Measurements from ENCODE around the gene OR2B2.
"Not testable (repeated sequence)": the region's sequence is repeated elsewhere in the genome, so short reads cannot be mapped to it uniquely, and the experiment has no call there.

The OR2B2 gene

DNA sequence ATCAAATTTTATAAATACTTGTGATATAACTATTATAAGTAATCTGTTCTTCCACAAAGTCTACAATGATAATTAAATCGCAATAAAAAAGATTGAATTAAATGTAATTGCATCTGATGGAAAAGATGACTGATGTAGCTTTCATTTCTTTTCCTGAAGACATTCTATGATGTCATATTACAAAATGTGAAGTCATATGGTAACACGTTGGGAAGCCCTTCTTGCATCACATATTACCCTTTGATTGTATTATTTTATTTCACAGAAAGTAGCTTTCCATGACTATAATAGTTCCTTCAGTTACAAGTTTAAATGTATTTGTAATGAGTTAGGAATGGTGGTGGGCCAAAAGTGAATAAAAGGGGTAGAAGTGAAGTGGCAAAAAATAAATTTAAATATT lies 19.0 kb upstream of the OR2B2 start:
- DNase-seq (ENCODE audit: low spot score): no peak
- in situ Hi-C loops (cut with MboI; ENCODE audit: low pct_unique_long_range_greater_than_20kb, low sequenced_read_pairs, unreplicated experiment): no loop called here
- TF ChIP-seq, protein P1, sequence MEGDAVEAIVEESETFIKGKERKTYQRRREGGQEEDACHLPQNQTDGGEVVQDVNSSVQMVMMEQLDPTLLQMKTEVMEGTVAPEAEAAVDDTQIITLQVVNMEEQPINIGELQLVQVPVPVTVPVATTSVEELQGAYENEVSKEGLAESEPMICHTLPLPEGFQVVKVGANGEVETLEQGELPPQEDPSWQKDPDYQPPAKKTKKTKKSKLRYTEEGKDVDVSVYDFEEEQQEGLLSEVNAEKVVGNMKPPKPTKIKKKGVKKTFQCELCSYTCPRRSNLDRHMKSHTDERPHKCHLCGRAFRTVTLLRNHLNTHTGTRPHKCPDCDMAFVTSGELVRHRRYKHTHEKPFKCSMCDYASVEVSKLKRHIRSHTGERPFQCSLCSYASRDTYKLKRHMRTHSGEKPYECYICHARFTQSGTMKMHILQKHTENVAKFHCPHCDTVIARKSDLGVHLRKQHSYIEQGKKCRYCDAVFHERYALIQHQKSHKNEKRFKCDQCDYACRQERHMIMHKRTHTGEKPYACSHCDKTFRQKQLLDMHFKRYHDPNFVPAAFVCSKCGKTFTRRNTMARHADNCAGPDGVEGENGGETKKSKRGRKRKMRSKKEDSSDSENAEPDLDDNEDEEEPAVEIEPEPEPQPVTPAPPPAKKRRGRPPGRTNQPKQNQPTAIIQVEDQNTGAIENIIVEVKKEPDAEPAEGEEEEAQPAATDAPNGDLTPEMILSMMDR (IDR thresholded peaks at IDR 0.05; ENCODE audit: extremely low read depth, insufficient read depth, missing control alignments): no peak

- DNase-seq (ENCODE audit: low spot score); in situ Hi-C loops (cut with MboI; ENCODE audit: low pct_unique_long_range_greater_than_20kb, low sequenced_read_pairs, unreplicated experiment): not testable (repeated sequence)
Measured at GRCh38 chr6:27929930-27930329, 17.7 kb upstream of the OR2B2 start.

DNA sequence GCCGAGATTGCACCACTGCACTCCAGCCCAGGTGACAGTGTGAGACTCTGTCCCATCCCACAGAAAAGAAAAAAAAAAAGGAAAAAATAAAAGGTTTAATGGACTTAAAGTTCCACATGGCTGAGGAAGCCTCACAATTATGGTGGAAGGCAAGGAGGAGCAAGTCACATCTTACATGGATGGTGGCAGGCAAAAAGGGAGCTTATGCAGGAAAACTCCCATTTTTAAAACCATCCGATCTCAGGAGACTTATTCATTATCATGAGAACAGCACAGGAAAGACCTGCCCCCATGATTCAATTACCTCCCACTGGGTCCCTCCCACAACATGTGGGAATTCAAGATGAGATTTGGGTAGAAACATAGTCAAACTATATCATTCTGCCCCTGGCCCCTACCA lies 15.8 kb upstream of the OR2B2 start:
- DNase-seq (ENCODE audit: low spot score); in situ Hi-C loops (cut with MboI; ENCODE audit: low pct_unique_long_range_greater_than_20kb, low sequenced_read_pairs, unreplicated experiment): not testable (repeated sequence)

DNA sequence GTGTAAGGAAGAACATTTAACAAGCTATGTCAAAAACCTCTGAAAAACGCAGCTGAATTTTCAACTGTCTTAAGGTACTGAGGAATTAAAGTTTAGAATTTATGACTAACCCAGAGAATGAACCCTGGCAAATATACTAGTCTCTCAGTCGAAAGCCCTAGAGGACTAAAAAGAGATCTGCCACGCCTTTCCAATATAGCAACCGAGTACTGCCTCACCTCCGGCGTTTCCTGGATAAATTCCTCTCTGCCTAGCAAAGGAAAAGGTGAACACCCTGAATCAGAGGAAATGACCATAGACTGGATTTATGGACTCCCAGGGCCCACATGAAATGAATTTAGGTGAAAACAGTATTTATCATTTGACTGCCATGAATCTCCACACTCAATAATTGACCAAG lies 12.0 kb upstream of the OR2B2 start:
- TF ChIP-seq, protein P1 (IDR thresholded peaks at IDR 0.05; ENCODE audit: extremely low read depth, insufficient read depth, missing control alignments): no peak
- in situ Hi-C loops (cut with MboI; ENCODE audit: low pct_unique_long_range_greater_than_20kb, low sequenced_read_pairs, unreplicated experiment): no loop called here

DNA sequence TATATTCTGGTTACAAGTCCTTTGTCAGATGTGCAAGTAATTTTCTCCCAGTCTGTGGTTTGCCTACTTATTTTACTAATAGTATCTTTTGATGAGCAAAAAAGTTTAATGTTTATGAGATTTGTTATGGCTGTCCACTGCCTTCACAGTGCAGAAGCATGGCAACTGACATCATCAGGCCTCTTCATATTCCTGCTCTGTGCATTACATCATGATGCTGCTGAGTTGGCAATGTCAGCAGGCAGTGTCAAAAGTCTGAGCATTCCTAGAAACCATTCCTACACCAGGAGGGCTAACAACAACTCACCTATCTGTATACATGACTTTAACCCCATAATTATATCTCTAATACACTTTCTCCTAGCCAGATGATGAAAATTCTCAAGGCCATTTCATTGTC lies 10.8 kb upstream of the OR2B2 start:
- in situ Hi-C loops (cut with MboI; ENCODE audit: low pct_unique_long_range_greater_than_20kb, low sequenced_read_pairs, unreplicated experiment): no loop called here
- DNase-seq (ENCODE audit: low spot score): no peak
- TF ChIP-seq, protein P1 (IDR thresholded peaks at IDR 0.05; ENCODE audit: extremely low read depth, insufficient read depth, missing control alignments): no peak

More for the DNA sequence above, 12.0 kb upstream of the OR2B2 start:
- no peak for DNase-seq (ENCODE audit: low spot score)

DNA sequence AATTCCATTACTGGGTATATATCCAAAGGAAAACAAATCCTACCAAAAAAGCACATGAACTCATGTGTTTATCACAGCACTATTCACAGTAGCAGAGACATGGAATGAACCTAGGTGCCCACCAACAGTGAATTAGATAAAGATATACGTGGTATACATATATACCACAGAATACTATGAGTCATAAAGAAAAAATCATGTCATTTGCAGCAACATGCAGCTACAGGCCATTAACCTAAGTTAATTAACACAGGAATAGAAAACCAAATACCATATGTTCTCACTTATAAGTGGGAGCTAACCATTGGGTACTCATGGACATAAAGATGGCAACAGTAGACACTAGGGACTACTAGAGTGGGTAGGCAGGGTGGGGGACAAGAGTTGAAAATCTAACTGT lies 4.2 kb downstream of the OR2B2 start:
- TF ChIP-seq, protein P1 (IDR thresholded peaks at IDR 0.05; ENCODE audit: extremely low read depth, insufficient read depth, missing control alignments): no peak
- DNase-seq (ENCODE audit: low spot score): no peak
- in situ Hi-C loops (cut with MboI; ENCODE audit: low pct_unique_long_range_greater_than_20kb, low sequenced_read_pairs, unreplicated experiment): no loop called here

GRCh38 chr6:27902335-27903314 lies 9.6 kb downstream of the OR2B2 start:
- TF ChIP-seq, protein P1 (IDR thresholded peaks at IDR 0.05; ENCODE audit: extremely low read depth, insufficient read depth, missing control alignments): no peak
- peak; percentile 68 for DNase-seq (ENCODE audit: low spot score)
- in situ Hi-C loops (cut with MboI; ENCODE audit: low pct_unique_long_range_greater_than_20kb, low sequenced_read_pairs, unreplicated experiment): no loop called here
